ENCODE data around the gene CCR9.
A peak's percentile ranks its signal among the peaks of the same experiment; 100 is the strongest.

Gene CCR9

GRCh38 chr3:45873036-45873435, 13.3 kb upstream of the CCR9 start:
- DNase-seq, result no peak

GRCh38 chr3:45873638-45874037, 12.7 kb upstream of the CCR9 start:
- DNase-seq, result no peak

GRCh38 chr3:45874677-45875346, 11.5 kb upstream of the CCR9 start:
- DNase-seq, result no peak

GRCh38 chr3:45878124-45878523, 8.2 kb upstream of the CCR9 start:
- DNase-seq, result no peak

GRCh38 chr3:45880725-45881077, 5.6 kb upstream of the CCR9 start:
- DNase-seq, result no peak

GRCh38 chr3:45881078-45882022, 5.0 kb upstream of the CCR9 start:
- no peak for DNase-seq

GRCh38 chr3:45884368-45885201, 1.8 kb upstream of the CCR9 start:
- no peak for DNase-seq

GRCh38 chr3:45887285-45887684, 942 bp downstream of the CCR9 start:
- DNase-seq, result no peak

GRCh38 chr3:45887759-45888511, 1.6 kb downstream of the CCR9 start:
- no peak for DNase-seq

- no peak for DNase-seq
Measured at GRCh38 chr3:45889337-45889736, 3.0 kb downstream of the CCR9 start.

- DNase-seq, result peak; percentile 13
Measured at GRCh38 chr3:45890405-45890804, 4.1 kb downstream of the CCR9 start.

- no peak for DNase-seq
Measured at GRCh38 chr3:45892161-45892560, 5.8 kb downstream of the CCR9 start.

- DNase-seq, result no peak
Measured at GRCh38 chr3:45894015-45894414, 7.7 kb downstream of the CCR9 start.

- no peak for DNase-seq
Measured at GRCh38 chr3:45895686-45896468, 9.5 kb downstream of the CCR9 start.

- no peak for DNase-seq
Measured at GRCh38 chr3:45896956-45897355, 10.6 kb downstream of the CCR9 start.

- DNase-seq, result no peak
Measured at GRCh38 chr3:45904931-45905330, 18.6 kb downstream of the CCR9 start.

GRCh38 chr3:45905755-45906154, 19.4 kb downstream of the CCR9 start:
- no peak for DNase-seq

- no peak for DNase-seq
Measured at GRCh38 chr3:45906681-45907407, 20.5 kb downstream of the CCR9 start.

- DNase-seq, result no peak
Measured at GRCh38 chr3:45907769-45908705, 21.7 kb downstream of the CCR9 start.

- no peak for DNase-seq
Measured at GRCh38 chr3:45908761-45909160, 22.4 kb downstream of the CCR9 start.

Measured in NCI-H2107 (cell line).